HepG2 (cell line): ENCODE results near the gene ATP6V0A1. TPM values are rescaled to one million over a fixed set of nuclear protein-coding genes. Genes with fewer than 3 reads are reported as not detected.

Source experiments
- DMAP1 ChIP-seq: IDR thresholded peaks from 2 replicates; pipeline ENCODE4 v1.6.1; 2016
- FOSL1 ChIP-seq: sonication (generic); formaldehyde crosslinking; IDR thresholded peaks from 2 replicates; pipeline ENCODE4 v1.9.0; 2021; ENCODE audit warnings: missing genetic modification reagents, borderline replicate concordance
- GRHL1 ChIP-seq: sonication (generic); formaldehyde crosslinking; conservative IDR thresholded peaks from 2 replicates; pipeline ENCODE4 v1.8.0; 2022; ENCODE audit warnings: missing genetic modification reagents
- GZF1 ChIP-seq: sonication (generic); formaldehyde crosslinking; IDR thresholded peaks from 2 replicates; pipeline ENCODE4 v1.5.1; 2020; ENCODE audit warnings: mild to moderate bottlenecking, missing genetic modification reagents
- HNF1A ChIP-seq, 2 experiments: sonication (generic) in 1 of 2; formaldehyde crosslinking in 1 of 2; IDR thresholded peaks; 2 replicates each; pipeline versions ENCODE4 v1.4.0 to v1.6.1; 2016 to 2020; ENCODE audit warnings: borderline replicate concordance in 1 of 2, low read depth in 1 of 2, mild to moderate bottlenecking in 1 of 2, missing genetic modification reagents in 1 of 2
- HOXA9 ChIP-seq: sonication (generic); formaldehyde crosslinking; IDR thresholded peaks from 2 replicates; pipeline ENCODE4 v1.8.1; 2022; ENCODE audit warnings: missing genetic modification reagents, mild to moderate bottlenecking, moderate library complexity, borderline replicate concordance
- JUNB ChIP-seq: sonication (generic); formaldehyde crosslinking; IDR thresholded peaks from 2 replicates; pipeline ENCODE4 v1.8.0; 2022; ENCODE audit warnings: missing genetic modification reagents, mild to moderate bottlenecking, borderline replicate concordance
- NKX3-1 ChIP-seq: sonication (generic); formaldehyde crosslinking; IDR thresholded peaks from 2 replicates; pipeline ENCODE4 v1.5.0; 2020; ENCODE audit warnings: missing genetic modification reagents
- SP140L ChIP-seq: sonication (generic); formaldehyde crosslinking; IDR thresholded peaks from 2 replicates; pipeline ENCODE4 v1.4.0; 2020; ENCODE audit warnings: missing genetic modification reagents, borderline replicate concordance
- TRAFD1 ChIP-seq: sonication (generic); formaldehyde crosslinking; IDR thresholded peaks from 2 replicates; pipeline ENCODE4 v1.5.1; 2020; ENCODE audit warnings: missing genetic modification reagents, mild to moderate bottlenecking, borderline replicate concordance
- XRCC5 ChIP-seq: fragments of 200-400 bp; formaldehyde crosslinking; optimal IDR thresholded peaks from 2 replicates; pipeline ENCODE3; 2017; ENCODE audit warnings: mild to moderate bottlenecking, low read length
- ZMAT3 ChIP-seq: sonication (generic); formaldehyde crosslinking; conservative IDR thresholded peaks from 2 replicates; pipeline ENCODE4 v1.7.0; 2021; ENCODE audit warnings: missing genetic modification reagents
- ZSCAN22 ChIP-seq: sonication (generic); formaldehyde crosslinking; IDR thresholded peaks from 2 replicates; pipeline ENCODE4 v1.4.0; 2020; ENCODE audit warnings: mild to moderate bottlenecking, missing genetic modification reagents
- polyA plus RNA-seq, 8 experiments: library from polyadenylated mRNA; depleted of rRNA in 3 of 8; stranded (reverse) in 7 of 8; unstranded in 1 of 8; fragments of >200 nt; fragmentation: Illumina TruSeq in 4 of 8; extraction: Trizol in 4 of 8; gene quantifications; 2 replicates each; pipeline versions ENCODE4 v1.2.1 to v1.2.3, GENCODE V29; 2011 to 2016; ENCODE audit warnings: low read depth in 4 of 8, missing spikeins in 1 of 8, mixed read lengths in 1 of 8; ENCODE audit not compliant: insufficient read depth in 1 of 8
- total RNA-seq, 5 experiments: library from RNA; depleted of rRNA; stranded (reverse); fragments of >200 nt; fragmentation: Illumina TruSeq; extraction: Trizol; gene quantifications; 2 replicates each; pipeline ENCODE4 v1.2.3, GENCODE V29; 2016; ENCODE audit warnings: low read depth in 1 of 5
- TF ChIP-seq, protein P1 (sequence below): sonication (generic); formaldehyde crosslinking; IDR thresholded peaks from 2 replicates; pipeline ENCODE4 v1.8.0; 2022; ENCODE audit warnings: missing genetic modification reagents, mild to moderate bottlenecking, inconsistent platforms, borderline replicate concordance
- TF ChIP-seq, protein P2 (sequence below): sonication (generic); formaldehyde crosslinking; IDR thresholded peaks from 2 replicates; pipeline ENCODE4 v1.5.0; 2020; ENCODE audit warnings: mild to moderate bottlenecking, missing genetic modification reagents
- TF ChIP-seq, protein P3 (sequence below): sonication (generic); formaldehyde crosslinking; conservative IDR thresholded peaks from 2 replicates; pipeline ENCODE4 v1.5.0; 2020; ENCODE audit warnings: missing genetic modification reagents

The ATP6V0A1 gene
- total and polyA plus RNA-seq, 2 of the 13 experiments (the other 11 are each of a cell fraction or from before 2014, with no cell fraction given) = 27.9 to 54.1 TPM

DNA sequence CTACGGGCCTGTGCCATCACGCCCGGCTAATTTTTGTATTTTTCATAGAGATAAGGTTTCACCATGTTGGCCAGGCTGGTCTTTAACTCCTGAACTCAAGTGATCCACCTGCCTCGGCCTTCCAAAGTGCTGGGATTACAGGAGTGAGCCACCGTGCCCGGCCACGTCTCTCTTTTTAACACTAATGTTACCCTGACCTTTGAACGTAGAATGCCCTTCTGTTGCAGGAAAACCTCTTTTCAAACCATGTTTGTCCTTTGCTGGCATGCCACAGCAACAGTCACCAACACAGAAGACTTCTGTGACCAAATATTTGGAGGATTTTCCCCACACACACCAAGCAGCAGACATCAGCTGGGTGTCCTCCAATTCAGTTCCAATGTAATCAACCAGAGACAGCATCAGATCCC, 86.2 kb downstream of the ATP6V0A1 start (continued):
- TF ChIP-seq ZMAT3 (CRISPR knock-in tag) (no peak), HNF1A (IDR thresholded peaks at IDR 0.05; ENCODE audit: low read depth) (no peak), HNF1A (CRISPR knock-in tag; IDR thresholded peaks at IDR 0.05; ENCODE audit: borderline replicate concordance) (no peak), TRAFD1 (CRISPR knock-in tag) (no peak), GZF1 (CRISPR knock-in tag) (0 out of 2 replicates have a peak, but pooled peaks have one; percentile 55), NKX3-1 (CRISPR knock-in tag) (no peak), DMAP1 (CRISPR knock-in tag) (peak; percentile 24; the same call in 1 of the 2 replicates), ZSCAN22 (CRISPR knock-in tag) (no peak), SP140L (CRISPR knock-in tag) (no peak), JUNB (CRISPR knock-in tag) (no peak), HOXA9 (CRISPR knock-in tag) (no peak), GRHL1 (CRISPR knock-in tag) (no peak), FOSL1 (CRISPR knock-in tag) (no peak), XRCC5 (no peak)
- TF ChIP-seq, protein P1, sequence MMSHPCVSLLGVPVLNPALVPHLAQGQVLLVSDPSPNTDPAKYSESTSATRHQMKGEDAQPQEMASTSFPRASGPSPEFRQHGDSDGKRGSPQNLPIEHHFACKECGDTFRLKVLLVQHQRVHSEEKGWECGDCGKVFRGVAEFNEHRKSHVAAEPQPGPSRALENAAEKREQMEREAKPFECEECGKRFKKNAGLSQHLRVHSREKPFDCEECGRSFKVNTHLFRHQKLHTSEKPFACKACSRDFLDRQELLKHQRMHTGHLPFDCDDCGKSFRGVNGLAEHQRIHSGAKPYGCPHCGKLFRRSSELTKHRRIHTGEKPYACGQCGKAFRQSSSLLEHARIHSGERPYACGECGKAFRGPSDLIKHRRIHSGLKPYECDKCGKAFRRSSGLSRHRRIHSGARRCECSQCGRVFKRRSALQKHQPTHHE (CRISPR knock-in tag) = no peak
- TF ChIP-seq, protein P2, sequence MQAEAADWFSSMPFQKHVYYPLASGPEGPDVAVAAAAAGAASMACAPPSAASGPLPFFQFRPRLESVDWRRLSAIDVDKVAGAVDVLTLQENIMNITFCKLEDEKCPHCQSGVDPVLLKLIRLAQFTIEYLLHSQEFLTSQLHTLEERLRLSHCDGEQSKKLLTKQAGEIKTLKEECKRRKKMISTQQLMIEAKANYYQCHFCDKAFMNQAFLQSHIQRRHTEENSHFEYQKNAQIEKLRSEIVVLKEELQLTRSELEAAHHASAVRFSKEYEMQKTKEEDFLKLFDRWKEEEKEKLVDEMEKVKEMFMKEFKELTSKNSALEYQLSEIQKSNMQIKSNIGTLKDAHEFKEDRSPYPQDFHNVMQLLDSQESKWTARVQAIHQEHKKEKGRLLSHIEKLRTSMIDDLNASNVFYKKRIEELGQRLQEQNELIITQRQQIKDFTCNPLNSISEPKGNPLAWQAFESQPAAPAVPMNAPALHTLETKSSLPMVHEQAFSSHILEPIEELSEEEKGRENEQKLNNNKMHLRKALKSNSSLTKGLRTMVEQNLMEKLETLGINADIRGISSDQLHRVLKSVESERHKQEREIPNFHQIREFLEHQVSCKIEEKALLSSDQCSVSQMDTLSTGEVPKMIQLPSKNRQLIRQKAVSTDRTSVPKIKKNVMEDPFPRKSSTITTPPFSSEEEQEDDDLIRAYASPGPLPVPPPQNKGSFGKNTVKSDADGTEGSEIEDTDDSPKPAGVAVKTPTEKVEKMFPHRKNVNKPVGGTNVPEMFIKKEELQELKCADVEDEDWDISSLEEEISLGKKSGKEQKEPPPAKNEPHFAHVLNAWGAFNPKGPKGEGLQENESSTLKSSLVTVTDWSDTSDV (CRISPR knock-in tag) = no peak
- TF ChIP-seq, protein P3, sequence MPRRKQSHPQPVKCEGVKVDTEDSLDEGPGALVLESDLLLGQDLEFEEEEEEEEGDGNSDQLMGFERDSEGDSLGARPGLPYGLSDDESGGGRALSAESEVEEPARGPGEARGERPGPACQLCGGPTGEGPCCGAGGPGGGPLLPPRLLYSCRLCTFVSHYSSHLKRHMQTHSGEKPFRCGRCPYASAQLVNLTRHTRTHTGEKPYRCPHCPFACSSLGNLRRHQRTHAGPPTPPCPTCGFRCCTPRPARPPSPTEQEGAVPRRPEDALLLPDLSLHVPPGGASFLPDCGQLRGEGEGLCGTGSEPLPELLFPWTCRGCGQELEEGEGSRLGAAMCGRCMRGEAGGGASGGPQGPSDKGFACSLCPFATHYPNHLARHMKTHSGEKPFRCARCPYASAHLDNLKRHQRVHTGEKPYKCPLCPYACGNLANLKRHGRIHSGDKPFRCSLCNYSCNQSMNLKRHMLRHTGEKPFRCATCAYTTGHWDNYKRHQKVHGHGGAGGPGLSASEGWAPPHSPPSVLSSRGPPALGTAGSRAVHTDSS (CRISPR knock-in tag) = no peak
